HG03025 (cell line): ENCODE results near the gene NRL.
A peak's percentile ranks its signal among the peaks of the same experiment; 100 is the strongest.

Experiments used
- ATAC-seq: cut with Tn5 transposase; IDR thresholded peaks from one replicate; pipeline ENCODE4 v1.9.1; 2021; ENCODE audit warnings: mild to moderate bottlenecking, moderate library complexity; ENCODE audit not compliant: unreplicated experiment, low FRiP score

Gene NRL

GRCh38 chr14:24145219-24145618 is 30.5 kb upstream of the NRL start:
- ATAC-seq = no peak

GRCh38 chr14:24144451-24144850 is 29.7 kb upstream of the NRL start:
- ATAC-seq = no peak

- ATAC-seq = no peak
These were observed 28.8 kb upstream of the NRL start for GRCh38 chr14:24143511-24143910.

- peak; percentile 80 for ATAC-seq
These were observed 26.5 kb upstream of the NRL start, which contains the start of gene EMC9 for GRCh38 chr14:24141097-24141880. Gene EMC9 (minus strand): TSS chr14:24141591. CDS start chr14:24141304, 287 bp downstream.

- no peak for ATAC-seq
These were observed 24.7 kb upstream of the NRL start for GRCh38 chr14:24139272-24139934.

GRCh38 chr14:24138396-24139271 is 23.9 kb upstream of the NRL start:
- no peak for ATAC-seq

- no peak for ATAC-seq
These were observed 23.0 kb upstream of the NRL start for GRCh38 chr14:24137529-24138395.

- no peak for ATAC-seq
These were observed 22.2 kb upstream of the NRL start for GRCh38 chr14:24136684-24137528.

GRCh38 chr14:24135834-24136683 is 21.3 kb upstream of the NRL start, which contains the start of gene PSME1:
Gene PSME1 (plus strand): TSS chr14:24136194. CDS start chr14:24136263, 69 bp downstream.
- peak; percentile 74 for ATAC-seq

GRCh38 chr14:24135584-24135833 is 20.8 kb upstream of the NRL start:
- peak; percentile 2 for ATAC-seq

- ATAC-seq = no peak
These were observed 19.0 kb upstream of the NRL start for GRCh38 chr14:24133735-24134134.

- ATAC-seq = no peak
These were observed 18.2 kb upstream of the NRL start for GRCh38 chr14:24132976-24133375.

- ATAC-seq = no peak
These were observed 17.4 kb upstream of the NRL start for GRCh38 chr14:24132061-24132685.

GRCh38 chr14:24131549-24131966 is 16.8 kb upstream of the NRL start:
- ATAC-seq = no peak

GRCh38 chr14:24130717-24131548 is 16.2 kb upstream of the NRL start:
- no peak for ATAC-seq

- ATAC-seq = no peak
These were observed 15.6 kb upstream of the NRL start, which contains the start of gene FITM1 for GRCh38 chr14:24130380-24130716. Gene FITM1 (plus strand): TSS chr14:24130659. CDS start chr14:24131564, 905 bp downstream.

GRCh38 chr14:24129410-24129998 is 14.8 kb upstream of the NRL start:
- no peak for ATAC-seq
